Activated CD8-positive, alpha-beta T cell treated with anti-CD3 and anti-CD28 coated beads for 36 hours (primary cell): ENCODE data around the gene PRKAR2B. TPM values are rescaled to one million over a fixed set of nuclear protein-coding genes. Genes with fewer than 3 reads are reported as not detected.
"Not testable (repeated sequence)": the region's sequence is repeated elsewhere in the genome, so short reads cannot be mapped to it uniquely, and the experiment has no call there.

ENCODE experiments used
- ATAC-seq: fragments of 200-7000 bp; cut with Tn5 transposase; one replicate; pipeline ENCODE4 v1.10.0; 2021; ENCODE audit warnings: mild to moderate bottlenecking, moderate library complexity
- CTCF ChIA-PET: fragments of 350-600 bp; sonication (Branson Sonifier 250); formaldehyde crosslinking; loops from one replicate; lab custom pipeline; 2021; ENCODE audit warnings: antibody characterized with exemption; lab: Charles Lee
- POLR2A ChIA-PET: fragments of 350-600 bp; sonication (Branson Sonifier 250); formaldehyde crosslinking; loops from one replicate; lab custom pipeline; 2021; ENCODE audit warnings: antibody characterized with exemption; lab: Charles Lee
- DNase-seq: peaks from one replicate; pipeline ENCODE4 v3.0.0-alpha.2; 2020
- H3K27ac Mint-ChIP-seq: one replicate; pipeline ENCODE4 v1.8.0; 2021; ENCODE audit warnings: mild to moderate bottlenecking, mixed read lengths
- H3K27me3 Mint-ChIP-seq: one replicate; pipeline ENCODE4 v1.8.0; 2021; ENCODE audit warnings: mixed read lengths
- H3K36me3 Mint-ChIP-seq: one replicate; pipeline ENCODE4 v1.8.0; 2021; ENCODE audit warnings: low read depth, mixed read lengths
- H3K4me1 Mint-ChIP-seq: one replicate; pipeline ENCODE4 v1.8.0; 2021; ENCODE audit warnings: low read depth, mixed read lengths
- H3K4me3 Mint-ChIP-seq: one replicate; pipeline ENCODE4 v1.8.0; 2021; ENCODE audit warnings: mild to moderate bottlenecking, moderate library complexity, mixed read lengths
- H3K9me3 Mint-ChIP-seq: one replicate; pipeline ENCODE4 v1.8.0; 2021; ENCODE audit warnings: mixed read lengths
- intact Hi-C: fragments of 100-400 bp; cut with micrococcal nuclease; formaldehyde crosslinking; loops from one replicate; pipeline ENCODE4 v1.10.0; 2022
- total RNA-seq, 2 experiments: library from RNA; stranded (reverse); gene quantifications; one replicate each; pipeline ENCODE4 v1.2.3, GENCODE V29; 2021
- TF ChIP-seq, protein P1 (sequence below): fragments of 200-600 bp; IDR thresholded peaks from one replicate; pipeline ENCODE4 v1.8.0; 2022; ENCODE audit warnings: antibody characterized with exemption, mild to moderate bottlenecking

PRKAR2B gene
- total RNA-seq, 2 experiments from 2014 or later, result 1.1 to 1.3 TPM

- TF ChIP-seq, protein P1, sequence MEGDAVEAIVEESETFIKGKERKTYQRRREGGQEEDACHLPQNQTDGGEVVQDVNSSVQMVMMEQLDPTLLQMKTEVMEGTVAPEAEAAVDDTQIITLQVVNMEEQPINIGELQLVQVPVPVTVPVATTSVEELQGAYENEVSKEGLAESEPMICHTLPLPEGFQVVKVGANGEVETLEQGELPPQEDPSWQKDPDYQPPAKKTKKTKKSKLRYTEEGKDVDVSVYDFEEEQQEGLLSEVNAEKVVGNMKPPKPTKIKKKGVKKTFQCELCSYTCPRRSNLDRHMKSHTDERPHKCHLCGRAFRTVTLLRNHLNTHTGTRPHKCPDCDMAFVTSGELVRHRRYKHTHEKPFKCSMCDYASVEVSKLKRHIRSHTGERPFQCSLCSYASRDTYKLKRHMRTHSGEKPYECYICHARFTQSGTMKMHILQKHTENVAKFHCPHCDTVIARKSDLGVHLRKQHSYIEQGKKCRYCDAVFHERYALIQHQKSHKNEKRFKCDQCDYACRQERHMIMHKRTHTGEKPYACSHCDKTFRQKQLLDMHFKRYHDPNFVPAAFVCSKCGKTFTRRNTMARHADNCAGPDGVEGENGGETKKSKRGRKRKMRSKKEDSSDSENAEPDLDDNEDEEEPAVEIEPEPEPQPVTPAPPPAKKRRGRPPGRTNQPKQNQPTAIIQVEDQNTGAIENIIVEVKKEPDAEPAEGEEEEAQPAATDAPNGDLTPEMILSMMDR, result no peak
- no peaks in the 10 kb centered on the region for H3K9me3 Mint-ChIP-seq
- ATAC-seq (no peak), DNase-seq (no peak)
- H3K27ac Mint-ChIP-seq, result no peak overlapping the region
- peaks cover 1% of the 10 kb centered on the region for H3K27me3 Mint-ChIP-seq
- H3K36me3 Mint-ChIP-seq, result no peaks in the 10 kb centered on the region
- peaks cover 3% of the 10 kb centered on the region for H3K4me1 Mint-ChIP-seq
- no peak overlapping the region for H3K4me3 Mint-ChIP-seq
- intact Hi-C loops, result no loop called here
- ChIA-PET POLR2A (no interaction called here), CTCF (no interaction called here)
Measured at GRCh38 chr7:107091306-107091705, 46.8 kb downstream of the PRKAR2B start.

DNA sequence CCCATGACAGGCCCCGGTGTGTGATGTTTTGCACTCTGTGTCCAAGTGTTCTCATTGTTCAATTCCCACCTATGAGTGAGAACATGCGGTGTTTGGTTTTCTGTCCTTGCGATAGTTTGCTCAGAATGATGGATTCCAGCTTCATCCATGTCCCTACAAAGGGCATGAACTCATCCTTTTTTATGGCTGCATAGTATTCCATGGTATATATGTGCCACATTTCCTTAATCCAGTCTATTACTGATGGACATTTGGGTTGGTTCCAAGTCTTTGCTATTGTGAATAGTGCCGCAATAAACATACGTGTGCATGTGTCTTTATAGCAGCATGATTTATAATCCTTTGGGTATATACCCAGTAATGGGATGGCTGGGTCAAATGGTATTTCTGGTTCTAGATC is 49.2 kb downstream of the PRKAR2B start:
- ATAC-seq, intact Hi-C loops, POLR2A ChIA-PET, H3K36me3 Mint-ChIP-seq, H3K4me1 Mint-ChIP-seq, H3K9me3 Mint-ChIP-seq, H3K4me3 Mint-ChIP-seq, H3K27me3 Mint-ChIP-seq, H3K27ac Mint-ChIP-seq, CTCF ChIA-PET, DNase-seq: not testable (repeated sequence)

- H3K4me1 Mint-ChIP-seq, H3K27me3 Mint-ChIP-seq, intact Hi-C loops, POLR2A ChIA-PET, H3K4me3 Mint-ChIP-seq, H3K9me3 Mint-ChIP-seq, DNase-seq, ATAC-seq, H3K36me3 Mint-ChIP-seq, H3K27ac Mint-ChIP-seq: not testable (repeated sequence)
- CTCF ChIA-PET, result interaction anchor here (0.9 kb wide), 1 partner anchor 48 kb away, joined by 3 read pairs; no protein-coding TSS in a partner anchor
Measured at GRCh38 chr7:107099154-107099553, 54.6 kb downstream of the PRKAR2B start.

GRCh38 chr7:107100824-107101223 is 56.3 kb downstream of the PRKAR2B start:
- POLR2A ChIA-PET, result no interaction called here
- CTCF ChIA-PET, result interaction anchor here (0.6 to 1.2 kb wide), 2 partner anchors 25 to 160 kb away, joined by 3 read pairs; no protein-coding TSS in a partner anchor
- ATAC-seq (no peak), DNase-seq (no peak)
- peaks cover 3% of the 10 kb centered on the region for H3K27me3 Mint-ChIP-seq
- H3K36me3 Mint-ChIP-seq, result no peaks in the 10 kb centered on the region
- H3K9me3 Mint-ChIP-seq, result peaks cover 6% of the 10 kb centered on the region
- H3K4me1 Mint-ChIP-seq, result peaks cover 5% of the 10 kb centered on the region
- TF ChIP-seq, protein P1, result no peak
- no peak overlapping the region for H3K4me3 Mint-ChIP-seq
- no peak overlapping the region for H3K27ac Mint-ChIP-seq
- intact Hi-C loops, result no loop called here

DNA sequence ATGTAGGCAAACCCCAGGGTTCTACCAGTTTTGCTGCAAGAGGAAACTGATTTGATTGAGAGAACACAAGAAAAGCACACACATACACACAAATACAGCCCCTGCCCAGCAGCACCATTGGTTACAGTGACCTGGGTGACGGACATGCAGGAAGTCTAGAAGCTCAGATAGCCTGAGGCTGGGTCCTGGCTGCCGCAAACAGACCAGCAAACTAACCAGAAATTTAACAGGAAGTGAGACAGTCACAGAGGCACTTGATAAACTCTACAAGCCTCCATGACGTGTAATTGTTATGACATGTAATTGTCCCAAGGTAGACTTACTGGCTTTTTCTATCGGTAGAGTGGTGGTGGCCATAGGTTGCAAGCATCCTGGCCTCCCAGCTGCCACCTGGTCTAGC is 58.9 kb downstream of the PRKAR2B start:
- DNase-seq (peak; percentile 22), ATAC-seq (peak; percentile 78)
- Mint-ChIP-seq H3K4me1 (peaks cover 5% of the 10 kb centered on the region), H3K27ac (peak overlapping the region; percentile 30), H3K9me3 (peaks cover 6% of the 10 kb centered on the region), H3K4me3 (no peak overlapping the region), H3K36me3 (no peaks in the 10 kb centered on the region), H3K27me3 (peaks cover 1% of the 10 kb centered on the region)
- intact Hi-C loops, result no loop called here
- TF ChIP-seq, protein P1, result no peak
- ChIA-PET POLR2A (interaction anchor here (0.6 to 1.4 kb wide), 2 partner anchors 30 to 276 kb away, joined by 3 to 4 read pairs; no protein-coding TSS in a partner anchor), CTCF (no interaction called here)

GRCh38 chr7:107104801-107105200 is 60.3 kb downstream of the PRKAR2B start:
- intact Hi-C loops, result no loop called here
- ChIA-PET POLR2A (no interaction called here), CTCF (no interaction called here)

More at GRCh38 chr7:107104801-107105200, 60.3 kb downstream of the PRKAR2B start:
- Mint-ChIP-seq H3K4me1 (peaks cover 5% of the 10 kb centered on the region), H3K4me3 (no peak overlapping the region), H3K27ac (no peak overlapping the region), H3K36me3 (no peaks in the 10 kb centered on the region), H3K9me3 (peaks cover 4% of the 10 kb centered on the region), H3K27me3 (peaks cover under 1% of the 10 kb centered on the region)
- no peak for ATAC-seq
- no peak for DNase-seq
- TF ChIP-seq, protein P1, result no peak
